T-cell (primary cell): Measurements from ENCODE around the gene ZNF195. TPM values are rescaled to one million over a fixed set of nuclear protein-coding genes. Genes with fewer than 3 reads are reported as not detected.
"Not testable (repeated sequence)": the region's sequence is repeated elsewhere in the genome, so short reads cannot be mapped to it uniquely, and the experiment has no call there.

Experiments
- ATAC-seq, 4 experiments: fragments of 200-7000 bp in 3 of 4; fragments of 150-1000 bp in 1 of 4; cut with Tn5 transposase; replicated peaks in 1 of 4; 1 replicate in 3 of 4; 2 replicates in 1 of 4; pipeline ENCODE4 v1.10.0; 2021; ENCODE audit warnings: moderate library complexity in 3 of 4, mild to moderate bottlenecking in 2 of 4, moderate number of reproducible peaks in 1 of 4
- CTCF ChIA-PET, 2 donors: fragments of 300-600 bp; sonication (Branson Sonifier 250); formaldehyde crosslinking; loops; one replicate each; lab custom pipeline; 2022; ENCODE audit warnings: antibody characterized with exemption in 2 of 2; lab: Charles Lee
- POLR2A ChIA-PET, 2 donors: fragments of 300-600 bp; sonication (Branson Sonifier 250); formaldehyde crosslinking; loops; one replicate each; lab custom pipeline; 2022; ENCODE audit warnings: antibody characterized with exemption in 2 of 2; lab: Charles Lee
- DNase-seq, 35 experiments: peaks; one replicate each; pipeline versions ENCODE4 v3.0.0 to v3.0.0-alpha.2; 2013 to 2023
- H3K27ac ChIP-seq: one replicate; pipeline ENCODE4 v1.5.1; 2013; ENCODE audit warnings: low read length
- H3K27me3 ChIP-seq, 2 experiments: replicated peaks in 1 of 2; 1 replicate in 1 of 2; 2 replicates in 1 of 2; pipeline versions ENCODE4 v1.6.1 to v1.7.0; 2013; ENCODE audit warnings: low read length in 1 of 2, mixed read lengths in 1 of 2; ENCODE audit not compliant: control insufficient read depth in 2 of 2, insufficient read depth in 2 of 2; ENCODE audit errors: extremely low read depth in 1 of 2
- H3K36me3 ChIP-seq, 2 donors: 1 replicate in 1 of 2; 2 replicates in 1 of 2; pipeline versions ENCODE4 v1.6.1 to v1.7.0; 2013; ENCODE audit warnings: low read length in 1 of 2; ENCODE audit not compliant: control insufficient read depth in 2 of 2, insufficient read depth in 1 of 2; ENCODE audit errors: extremely low read depth in 1 of 2
- H3K4me1 ChIP-seq, 2 experiments: 1 replicate in 1 of 2; 2 replicates in 1 of 2; pipeline versions ENCODE4 v1.6.1 to v1.7.0; 2013; ENCODE audit warnings: low read length in 2 of 2, mixed read lengths in 1 of 2; ENCODE audit not compliant: insufficient read depth in 2 of 2, control insufficient read depth in 1 of 2; ENCODE audit errors: extremely low read depth in 1 of 2
- H3K4me3 ChIP-seq, 2 donors: 1 replicate in 1 of 2; 2 replicates in 1 of 2; pipeline versions ENCODE4 v1.5.1 to v1.7.0; 2013; ENCODE audit warnings: mild to moderate bottlenecking in 2 of 2, low read length in 1 of 2, moderate library complexity in 1 of 2; ENCODE audit not compliant: control insufficient read depth in 1 of 2; ENCODE audit errors: extremely low read depth in 1 of 2
- H3K9me3 ChIP-seq: 2 replicates; pipeline ENCODE4 v1.7.0; 2013
- H3K27ac Mint-ChIP-seq, 2 donors: one replicate each; pipeline ENCODE4 v1.8.0; 2020 to 2021; ENCODE audit warnings: mild to moderate bottlenecking in 2 of 2, mixed read lengths in 2 of 2
- H3K27me3 Mint-ChIP-seq, 2 donors: one replicate each; pipeline ENCODE4 v1.8.0; 2021 to 2022; ENCODE audit warnings: mixed read lengths in 2 of 2
- H3K36me3 Mint-ChIP-seq: one replicate; pipeline ENCODE4 v1.8.0; 2021; ENCODE audit warnings: mixed read lengths
- H3K4me1 Mint-ChIP-seq, 3 donors: one replicate each; pipeline ENCODE4 v1.8.0; 2020 to 2022; ENCODE audit warnings: mixed read lengths in 3 of 3, mild to moderate bottlenecking in 1 of 3
- H3K4me3 Mint-ChIP-seq, 3 donors: one replicate each; pipeline ENCODE4 v1.8.0; 2020 to 2022; ENCODE audit warnings: mild to moderate bottlenecking in 3 of 3, mixed read lengths in 3 of 3, moderate library complexity in 3 of 3
- H3K9me3 Mint-ChIP-seq, 3 donors: one replicate each; pipeline ENCODE4 v1.8.0; 2020 to 2022; ENCODE audit warnings: mixed read lengths in 3 of 3
- WGBS: methylation state at CpG from one replicate; pipeline ENCODE4 v1.1.5; 2013; ENCODE audit warnings: missing lambda C conversion rate; ENCODE audit not compliant: insufficient coverage; 5-methylcytosine and 5-hydroxymethylcytosine counted together
- total RNA-seq, 35 experiments: library from RNA in 6 of 35; stranded (reverse) in 6 of 35; fragments of 120-200 nt in 1 of 35; gene quantifications; one replicate each; pipeline versions ENCODE4 v1.2.1 to v1.2.4 and lab custom pipeline; 2013 to 2026

Gene ZNF195
- total RNA-seq, 5 donors from 2014 or later (not counting 1 experiment from before 2014, with no cell fraction given), result 22.9 to 35.8 (median 32.0) TPM

- H3K9me3 ChIP-seq, H3K36me3 Mint-ChIP-seq, ATAC-seq, H3K27ac Mint-ChIP-seq, CTCF ChIA-PET, H3K27me3 Mint-ChIP-seq, H3K9me3 Mint-ChIP-seq, H3K36me3 ChIP-seq, H3K27me3 ChIP-seq, DNase-seq, POLR2A ChIA-PET, H3K4me1 ChIP-seq, H3K4me3 Mint-ChIP-seq, H3K4me3 ChIP-seq, H3K27ac ChIP-seq: not testable (repeated sequence)
- WGBS, result 93% methylated on average over 12 of the region's 22 CpGs
- peaks cover 6 to 12% (median 6%) of the 10 kb centered on the region in 3 donors for H3K4me1 Mint-ChIP-seq
These were observed 25.4 kb upstream of the ZNF195 start for GRCh38 chr11:3404076-3404925.

DNA sequence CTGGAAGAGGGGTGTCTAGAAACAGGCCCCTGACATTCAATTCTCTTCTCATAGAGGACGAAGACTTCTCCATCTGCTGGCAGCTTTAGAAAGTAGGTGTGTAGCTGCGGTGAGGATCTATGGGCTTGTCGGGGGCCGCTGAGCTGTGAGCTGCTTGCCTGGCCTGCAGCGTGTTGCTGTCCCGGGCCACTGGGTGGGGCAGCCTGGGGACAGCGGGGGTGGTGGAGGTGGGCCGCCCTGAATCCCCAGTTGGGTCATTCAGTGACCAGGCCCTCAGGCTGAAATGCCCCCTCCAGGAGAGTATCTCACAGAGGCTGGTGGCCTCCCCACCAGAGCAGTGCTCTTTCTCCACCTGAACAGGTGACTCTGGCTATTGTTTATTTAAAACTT, 23.9 kb upstream of the ZNF195 start:
- H3K9me3 ChIP-seq, H3K4me1 ChIP-seq, H3K4me3 ChIP-seq, H3K4me3 Mint-ChIP-seq, ATAC-seq, DNase-seq, H3K9me3 Mint-ChIP-seq, POLR2A ChIA-PET, H3K27me3 Mint-ChIP-seq, H3K36me3 Mint-ChIP-seq, H3K27ac ChIP-seq, H3K27me3 ChIP-seq, H3K27ac Mint-ChIP-seq, H3K4me1 Mint-ChIP-seq, H3K36me3 ChIP-seq: not testable (repeated sequence)
- 100% methylated on average over 1 of the region's 8 CpGs for WGBS
- CTCF ChIA-PET, result interaction anchor here in 1 of 2 donors (0.6 kb wide), 1 partner anchor 286 kb away, joined by 9 read pairs; no protein-coding TSS in a partner anchor

DNA sequence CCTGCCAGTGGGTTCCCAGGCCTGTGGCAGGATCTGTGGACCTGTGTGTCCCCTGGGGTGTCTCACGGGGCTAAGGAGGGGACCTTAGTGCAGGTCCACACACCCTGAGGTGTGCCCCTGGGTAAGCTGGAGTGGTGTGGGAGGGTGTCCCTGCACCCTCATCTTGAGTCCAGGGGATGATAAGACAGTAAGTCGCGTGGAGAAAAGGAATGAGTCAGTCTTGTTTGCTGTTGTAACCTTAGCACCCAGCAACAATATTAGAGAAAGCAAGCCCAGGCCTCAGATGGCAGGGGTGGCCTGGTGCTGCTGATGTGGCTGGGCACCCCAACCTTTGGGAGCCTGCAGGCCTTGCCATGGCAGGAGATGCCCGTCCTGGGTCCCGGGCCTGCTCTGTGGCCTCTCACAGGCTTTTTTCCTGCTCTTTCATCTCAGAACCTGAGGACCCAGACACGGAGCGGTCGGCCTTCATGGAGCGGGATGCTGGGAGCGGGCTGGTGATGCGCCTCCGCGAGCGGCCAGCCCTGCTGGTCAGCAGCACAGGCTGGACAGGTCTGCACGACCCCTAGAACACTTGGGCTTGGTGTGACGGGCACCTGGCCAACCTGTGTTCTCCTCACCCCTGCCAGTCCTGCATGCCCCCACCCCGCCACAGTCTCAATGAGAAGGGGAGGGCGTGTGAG, 23.4 kb upstream of the ZNF195 start:
- H3K27me3 Mint-ChIP-seq, ATAC-seq, H3K27ac Mint-ChIP-seq, H3K4me1 Mint-ChIP-seq, H3K36me3 ChIP-seq, H3K4me1 ChIP-seq, H3K27me3 ChIP-seq, H3K9me3 Mint-ChIP-seq, H3K27ac ChIP-seq, DNase-seq, POLR2A ChIA-PET, H3K4me3 ChIP-seq, H3K9me3 ChIP-seq, H3K4me3 Mint-ChIP-seq, CTCF ChIA-PET, H3K36me3 Mint-ChIP-seq: not testable (repeated sequence)
- WGBS, result 96% methylated on average over 8 of the region's 18 CpGs

DNA sequence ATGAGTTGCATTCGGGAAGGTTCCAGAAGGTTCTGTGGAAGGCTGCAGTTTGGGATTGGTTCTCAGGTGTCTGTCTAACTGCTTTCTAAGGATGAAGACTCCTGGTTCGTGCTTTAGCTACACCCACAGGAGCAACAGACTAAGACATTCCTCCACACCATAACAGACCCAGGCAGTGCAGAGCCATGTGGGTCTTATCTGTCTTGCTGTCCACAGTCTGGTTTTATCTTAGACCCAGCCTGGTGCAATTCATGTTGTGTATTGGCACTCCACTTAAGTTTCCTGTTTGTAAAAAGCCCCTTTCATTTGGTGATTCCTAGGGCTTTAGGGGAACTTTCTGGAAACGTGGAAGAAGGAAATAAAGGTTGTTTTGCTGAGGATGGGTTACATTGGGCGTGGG, 22.1 kb upstream of the ZNF195 start:
- H3K27me3 Mint-ChIP-seq, DNase-seq, H3K4me3 Mint-ChIP-seq, H3K4me3 ChIP-seq, H3K36me3 Mint-ChIP-seq, H3K4me1 Mint-ChIP-seq, H3K27ac Mint-ChIP-seq, CTCF ChIA-PET, H3K4me1 ChIP-seq, H3K27ac ChIP-seq, POLR2A ChIA-PET, ATAC-seq, H3K9me3 ChIP-seq, H3K27me3 ChIP-seq, H3K9me3 Mint-ChIP-seq, H3K36me3 ChIP-seq: not testable (repeated sequence)
- WGBS, result 17% methylated on average over 1 of the region's 4 CpGs

GRCh38 chr11:3398509-3398908, 19.6 kb upstream of the ZNF195 start:
- H3K4me1 ChIP-seq, H3K36me3 Mint-ChIP-seq, H3K4me1 Mint-ChIP-seq, ATAC-seq, H3K27ac Mint-ChIP-seq, H3K9me3 Mint-ChIP-seq, H3K4me3 ChIP-seq, H3K9me3 ChIP-seq, H3K4me3 Mint-ChIP-seq, CTCF ChIA-PET, POLR2A ChIA-PET, H3K36me3 ChIP-seq, H3K27me3 ChIP-seq, DNase-seq, H3K27ac ChIP-seq: not testable (repeated sequence)
- WGBS, result no CpG with 5 or more reads among the region's 3 CpGs
- peaks cover 4 to 12% of the 10 kb centered on the region in 2 donors for H3K27me3 Mint-ChIP-seq

DNA sequence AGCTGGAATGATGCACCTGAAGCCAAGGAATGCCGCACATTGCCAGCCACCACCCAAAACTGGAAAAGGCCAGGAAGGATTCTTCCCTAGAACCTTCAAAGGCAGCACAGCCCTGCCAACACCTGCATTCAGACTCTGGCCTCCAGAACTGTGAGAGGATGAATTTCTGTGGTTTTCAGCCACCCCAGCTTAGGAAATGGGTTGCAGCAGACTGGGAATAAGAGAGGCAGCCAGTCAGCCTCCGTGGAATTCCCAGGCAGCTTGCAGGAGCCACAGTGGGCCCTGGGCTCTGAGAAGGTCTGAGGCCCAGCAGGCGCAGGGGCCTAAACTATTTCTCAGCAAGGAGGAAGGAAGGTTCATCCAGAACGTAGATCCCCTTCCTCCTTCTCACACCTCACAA, 19.2 kb upstream of the ZNF195 start:
- H3K4me1 Mint-ChIP-seq, H3K4me1 ChIP-seq, H3K36me3 Mint-ChIP-seq, H3K27me3 ChIP-seq, CTCF ChIA-PET, H3K27ac ChIP-seq, DNase-seq, H3K9me3 Mint-ChIP-seq, H3K4me3 Mint-ChIP-seq, H3K27ac Mint-ChIP-seq, H3K4me3 ChIP-seq, ATAC-seq, POLR2A ChIA-PET, H3K36me3 ChIP-seq, H3K9me3 ChIP-seq: not testable (repeated sequence)
- no CpG with 5 or more reads among the region's 4 CpGs for WGBS
- H3K27me3 Mint-ChIP-seq, result peaks cover 4 to 13% of the 10 kb centered on the region in 2 donors
